GM12872 (cell line): Measurements from ENCODE around the gene HSD17B2.

Source experiments
- TF ChIP-seq, protein P1 (sequence below): IDR thresholded peaks from 3 replicates; pipeline ENCODE4 v1.5.1; 2011; ENCODE audit warnings: low read depth, mild to moderate bottlenecking, low read length, moderate library complexity; ENCODE audit not compliant: insufficient read depth

Gene HSD17B2

DNA sequence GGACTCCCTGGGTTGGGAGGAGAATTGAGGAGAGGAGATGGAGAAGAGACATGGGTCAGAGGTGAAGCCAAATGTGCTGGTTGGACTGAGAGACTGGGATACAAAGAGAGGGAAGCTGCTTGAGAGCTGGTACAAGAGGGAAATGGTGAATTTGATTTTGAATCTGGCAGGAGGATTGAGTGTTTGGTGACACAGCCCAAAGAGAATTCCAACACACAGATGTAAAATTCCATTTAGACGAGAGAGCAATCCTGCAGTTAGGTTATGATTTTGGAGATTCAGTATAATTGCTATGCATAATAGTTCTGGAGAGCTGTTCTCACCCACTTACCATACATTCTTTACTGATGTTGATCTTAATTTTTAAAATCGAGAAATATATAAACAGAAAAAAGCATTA, 57.7 kb downstream of the HSD17B2 start:
- TF ChIP-seq, protein P1, sequence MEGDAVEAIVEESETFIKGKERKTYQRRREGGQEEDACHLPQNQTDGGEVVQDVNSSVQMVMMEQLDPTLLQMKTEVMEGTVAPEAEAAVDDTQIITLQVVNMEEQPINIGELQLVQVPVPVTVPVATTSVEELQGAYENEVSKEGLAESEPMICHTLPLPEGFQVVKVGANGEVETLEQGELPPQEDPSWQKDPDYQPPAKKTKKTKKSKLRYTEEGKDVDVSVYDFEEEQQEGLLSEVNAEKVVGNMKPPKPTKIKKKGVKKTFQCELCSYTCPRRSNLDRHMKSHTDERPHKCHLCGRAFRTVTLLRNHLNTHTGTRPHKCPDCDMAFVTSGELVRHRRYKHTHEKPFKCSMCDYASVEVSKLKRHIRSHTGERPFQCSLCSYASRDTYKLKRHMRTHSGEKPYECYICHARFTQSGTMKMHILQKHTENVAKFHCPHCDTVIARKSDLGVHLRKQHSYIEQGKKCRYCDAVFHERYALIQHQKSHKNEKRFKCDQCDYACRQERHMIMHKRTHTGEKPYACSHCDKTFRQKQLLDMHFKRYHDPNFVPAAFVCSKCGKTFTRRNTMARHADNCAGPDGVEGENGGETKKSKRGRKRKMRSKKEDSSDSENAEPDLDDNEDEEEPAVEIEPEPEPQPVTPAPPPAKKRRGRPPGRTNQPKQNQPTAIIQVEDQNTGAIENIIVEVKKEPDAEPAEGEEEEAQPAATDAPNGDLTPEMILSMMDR = no peak

DNA sequence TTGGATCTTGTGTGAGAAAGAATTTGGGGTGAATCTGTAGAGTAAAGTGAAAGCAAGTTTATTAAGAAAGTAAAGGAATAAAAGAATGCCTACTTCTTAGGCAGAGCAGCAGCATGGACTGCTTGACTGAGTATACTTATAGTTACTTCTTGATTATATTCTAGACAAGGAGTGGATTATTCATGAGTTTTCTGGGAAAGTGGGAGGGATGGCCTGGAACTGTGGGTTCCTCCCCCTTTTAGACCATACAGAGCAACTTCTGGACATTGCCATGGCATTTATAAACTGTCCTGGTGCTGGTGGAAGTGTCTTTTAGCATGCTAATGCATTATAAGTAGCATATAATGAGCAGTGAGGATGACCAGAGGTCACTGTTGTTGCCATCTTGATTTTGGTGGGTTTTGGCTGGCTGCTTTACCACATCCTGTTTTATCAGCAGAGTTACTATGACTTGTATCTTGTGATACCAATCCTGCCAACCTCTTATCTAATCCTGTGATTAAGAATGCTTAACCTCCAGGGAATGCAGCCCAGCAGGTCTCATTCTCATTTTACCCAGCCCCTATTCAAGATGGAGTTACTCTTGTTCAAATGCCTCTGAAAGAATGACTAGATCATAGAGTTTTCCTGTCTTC, 58.7 kb downstream of the HSD17B2 start:
- TF ChIP-seq, protein P1 = no peak

GRCh38 chr16:82094942-82095540, 60.0 kb downstream of the HSD17B2 start:
- TF ChIP-seq, protein P1 = no peak

DNA sequence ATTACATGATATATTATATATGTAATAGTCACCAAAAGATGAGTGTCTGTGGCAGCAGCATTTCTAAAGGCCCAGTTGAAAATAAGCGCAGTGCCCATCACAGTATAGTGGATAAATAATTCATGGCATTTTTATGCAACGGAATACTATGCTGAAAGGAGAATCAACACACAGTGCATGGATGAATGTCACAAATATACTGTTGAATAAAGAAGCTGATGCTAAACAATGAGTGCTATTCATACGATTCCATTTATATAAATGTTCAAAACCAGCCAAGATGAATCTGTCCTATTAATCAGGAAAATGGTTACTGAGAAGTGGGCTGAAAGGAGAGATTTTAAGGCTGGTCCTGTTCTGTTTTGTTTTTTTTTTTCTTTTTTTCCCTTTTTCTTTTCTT, 61.6 kb downstream of the HSD17B2 start:
- TF ChIP-seq, protein P1 = no peak

DNA sequence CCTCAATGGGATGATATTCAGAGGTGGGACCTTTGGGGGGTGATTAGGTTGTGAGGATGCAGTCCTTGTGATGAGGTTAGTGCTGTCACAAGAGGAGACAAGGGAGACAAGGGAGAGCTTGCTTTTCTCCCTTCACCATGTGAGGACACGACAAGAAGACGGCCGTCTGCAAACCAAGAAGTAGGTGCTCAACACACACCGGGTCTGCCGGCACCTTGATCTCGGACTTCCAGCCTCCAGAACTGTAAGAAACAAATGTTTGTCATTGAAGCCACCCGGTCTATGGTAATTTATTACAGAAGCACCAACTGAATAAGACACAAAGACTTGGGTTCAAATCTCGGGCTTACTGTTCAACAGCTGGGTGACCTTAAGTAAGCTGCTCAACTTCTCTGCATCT, 70.1 kb downstream of the HSD17B2 start:
- TF ChIP-seq, protein P1 = no peak

- TF ChIP-seq, protein P1 = no peak
Measured at GRCh38 chr16:82108100-82108499, 73.0 kb downstream of the HSD17B2 start.

- TF ChIP-seq, protein P1 = no peak
Measured at GRCh38 chr16:82108774-82109173, 73.7 kb downstream of the HSD17B2 start.
